ENCODE data around the gene CFH.
"Not testable (repeated sequence)": the region's sequence is repeated elsewhere in the genome, so short reads cannot be mapped to it uniquely, and the experiment has no call there.

Gene CFH

GRCh38 chr1:196732526-196732925 lies 80.7 kb downstream of the CFH start:
- in situ Hi-C loops (cut with HindIII; ENCODE audit: low sequenced_read_pairs), result no loop called here
- no peak overlapping the region for H3K4me3 ChIP-seq (ENCODE audit: low read depth, low read length)
- DNase-seq (ENCODE audit: low read depth), result no peak
- peak; percentile 11 for TF ChIP-seq CTCF (IDR thresholded peaks at IDR 0.05; ENCODE audit: low read depth, low read length, missing control alignments)

- in situ Hi-C loops (cut with HindIII; ENCODE audit: low sequenced_read_pairs), result no loop called here
- DNase-seq (ENCODE audit: low read depth), result no peak
- TF ChIP-seq CTCF (IDR thresholded peaks at IDR 0.05; ENCODE audit: low read depth, low read length, missing control alignments), result no peak
- no peak overlapping the region for H3K4me3 ChIP-seq (ENCODE audit: low read depth, low read length)
Observed at GRCh38 chr1:196733091-196733970, 81.5 kb downstream of the CFH start.

DNA sequence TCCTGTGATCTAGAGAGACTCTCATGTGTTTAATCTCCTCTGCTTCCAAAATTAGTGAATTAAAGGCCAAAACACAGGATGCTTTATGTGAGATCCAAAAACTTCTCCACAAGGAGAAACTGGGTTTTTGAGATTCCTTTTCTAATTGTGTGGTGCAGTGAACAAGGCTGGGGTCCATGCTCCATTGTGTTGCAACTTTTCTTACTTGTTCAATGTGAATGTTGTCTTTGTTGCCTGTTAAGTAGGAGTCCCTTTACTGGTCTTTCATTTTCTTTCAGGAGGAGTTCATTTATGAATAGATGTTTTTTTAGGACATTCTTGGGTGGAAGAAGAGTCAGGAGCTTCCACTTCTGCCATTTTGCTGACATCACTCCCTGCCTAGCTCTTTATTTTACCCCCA lies 82.2 kb downstream of the CFH start:
- no peak overlapping the region for H3K4me3 ChIP-seq (ENCODE audit: low read depth, low read length)
- TF ChIP-seq CTCF (IDR thresholded peaks at IDR 0.05; ENCODE audit: low read depth, low read length, missing control alignments), result no peak
- in situ Hi-C loops (cut with HindIII; ENCODE audit: low sequenced_read_pairs), result no loop called here
- DNase-seq (ENCODE audit: low read depth), result no peak

DNA sequence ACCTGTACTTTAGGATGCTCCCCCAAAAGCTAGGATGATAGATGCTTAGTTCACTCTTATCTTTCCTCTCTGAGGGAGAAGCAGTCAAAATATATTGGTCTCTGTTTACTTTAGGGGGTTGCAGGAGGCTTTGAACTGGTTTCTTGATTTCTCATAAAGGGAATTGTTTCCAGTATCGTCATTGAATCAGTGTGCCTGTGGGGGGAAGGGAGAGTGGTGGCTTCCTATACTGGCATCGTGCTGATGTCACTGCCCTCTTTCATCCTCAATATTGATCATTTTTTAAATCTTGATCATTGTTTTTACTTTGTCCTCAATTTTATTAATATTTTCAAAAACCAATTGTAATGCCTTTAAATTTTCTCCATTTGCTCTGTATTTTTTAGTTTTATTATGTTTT lies 82.6 kb downstream of the CFH start:
- H3K4me3 ChIP-seq (ENCODE audit: low read depth, low read length), result no peak overlapping the region
- no peak for TF ChIP-seq CTCF (IDR thresholded peaks at IDR 0.05; ENCODE audit: low read depth, low read length, missing control alignments)
- in situ Hi-C loops (cut with HindIII; ENCODE audit: low sequenced_read_pairs), result no loop called here
- DNase-seq (ENCODE audit: low read depth), result no peak

GRCh38 chr1:196738730-196739129 lies 86.9 kb downstream of the CFH start:
- in situ Hi-C loops (cut with HindIII; ENCODE audit: low sequenced_read_pairs), result no loop called here
- no peak for TF ChIP-seq CTCF (IDR thresholded peaks at IDR 0.05; ENCODE audit: low read depth, low read length, missing control alignments)
- H3K4me3 ChIP-seq (ENCODE audit: low read depth, low read length), result no peak overlapping the region
- no peak for DNase-seq (ENCODE audit: low read depth)

- H3K4me3 ChIP-seq (ENCODE audit: low read depth, low read length); in situ Hi-C loops (cut with HindIII; ENCODE audit: low sequenced_read_pairs); DNase-seq (ENCODE audit: low read depth): not testable (repeated sequence)
- TF ChIP-seq CTCF (IDR thresholded peaks at IDR 0.05; ENCODE audit: low read depth, low read length, missing control alignments), result peak; percentile 15
Observed at GRCh38 chr1:196743244-196743643, 91.4 kb downstream of the CFH start.

- in situ Hi-C loops (cut with HindIII; ENCODE audit: low sequenced_read_pairs); DNase-seq (ENCODE audit: low read depth); H3K4me3 ChIP-seq (ENCODE audit: low read depth, low read length): not testable (repeated sequence)
Observed at GRCh38 chr1:196765019-196765740, 113.3 kb downstream of the CFH start.

GRCh38 chr1:196769823-196770222 lies 118.0 kb downstream of the CFH start:
- H3K4me3 ChIP-seq (ENCODE audit: low read depth, low read length); in situ Hi-C loops (cut with HindIII; ENCODE audit: low sequenced_read_pairs); DNase-seq (ENCODE audit: low read depth): not testable (repeated sequence)

Data from astrocyte of the cerebellum (primary cell).